K562 (cell line): ENCODE results near the gene MDC1. TPM values are rescaled to one million over a fixed set of nuclear protein-coding genes. Genes with fewer than 3 reads are reported as not detected.

Experiments
- ARHGAP35 ChIP-seq: fragments of 450-650 bp; IDR thresholded peaks from 2 replicates; pipeline ENCODE4 v1.6.1; 2018; ENCODE audit not compliant: partially characterized antibody
- CGGBP1 ChIP-seq: fragments of 250-450 bp; sonication (Bioruptor Pico); IDR thresholded peaks from 2 replicates; pipeline ENCODE4 v1.9.0; 2021; ENCODE audit warnings: mild to moderate bottlenecking
- E2F4 ChIP-seq: sonication (generic); formaldehyde crosslinking; IDR thresholded peaks from 2 replicates; pipeline ENCODE4 v1.8.0; 2022; ENCODE audit warnings: mild to moderate bottlenecking, low read depth, missing genetic modification reagents
- E4F1 ChIP-seq: fragments of 250-450 bp; sonication (Bioruptor Pico); IDR thresholded peaks from 2 replicates; pipeline ENCODE4 v1.5.0; 2021; ENCODE audit warnings: mild to moderate bottlenecking, borderline replicate concordance
- ELF4 ChIP-seq: fragments of 450-650 bp; formaldehyde crosslinking; IDR thresholded peaks from 2 replicates; pipeline ENCODE4 v1.4.0; 2022; ENCODE audit warnings: missing genetic modification characterization
- ILF3 ChIP-seq: fragments of 450-650 bp; IDR thresholded peaks from 2 replicates; pipeline ENCODE4 v1.6.1; 2018; ENCODE audit warnings: antibody characterized with exemption, mild to moderate bottlenecking, moderate library complexity, borderline replicate concordance
- JUNB ChIP-seq: fragments of 450-650 bp; formaldehyde crosslinking; conservative IDR thresholded peaks from 2 replicates; pipeline ENCODE4 v1.4.0; 2020; ENCODE audit warnings: mild to moderate bottlenecking
- SP2 ChIP-seq: IDR thresholded peaks from 2 replicates; pipeline ENCODE4 v1.6.1; 2011; ENCODE audit warnings: mild to moderate bottlenecking, low read depth, low read length, moderate library complexity; ENCODE audit not compliant: poor library complexity, severe bottlenecking; ENCODE audit errors: extremely low read depth
- STAT6 ChIP-seq: sonication (generic); formaldehyde crosslinking; IDR thresholded peaks from 2 replicates; pipeline ENCODE4 v1.8.1; 2023; ENCODE audit warnings: mild to moderate bottlenecking, missing genetic modification reagents
- VEZF1 ChIP-seq: fragments of 200-800 bp; sonication (Bioruptor generic); IDR thresholded peaks from 2 replicates; pipeline ENCODE4 v1.6.1; 2017; ENCODE audit warnings: missing genetic modification characterization, missing compliant biosample characterization
- ZNF57 ChIP-seq: fragments of 450-650 bp; formaldehyde crosslinking; IDR thresholded peaks from 2 replicates; pipeline ENCODE4 v1.4.0; 2020; ENCODE audit warnings: mild to moderate bottlenecking, moderate library complexity
- ZNF639 ChIP-seq, 2 experiments: fragments of 200-800 bp in 1 of 2; sonication (Bioruptor generic) in 1 of 2; sonication (generic) in 1 of 2; formaldehyde crosslinking in 1 of 2; IDR thresholded peaks in 1 of 2; conservative IDR thresholded peaks in 1 of 2; 2 replicates each; pipeline versions ENCODE4 v1.5.0 to v1.6.1; 2016 to 2020; ENCODE audit warnings: missing compliant biosample characterization in 1 of 2, missing genetic modification characterization in 1 of 2, missing genetic modification reagents in 1 of 2
- ZNF695 ChIP-seq: fragments of 450-650 bp; formaldehyde crosslinking; IDR thresholded peaks from 2 replicates; pipeline ENCODE4 v1.4.0; 2020; ENCODE audit warnings: mild to moderate bottlenecking, moderate library complexity
- ZNF707 ChIP-seq: fragments of 250-450 bp; sonication (Bioruptor Pico); conservative IDR thresholded peaks from 2 replicates; pipeline ENCODE4 v1.8.0; 2022; ENCODE audit warnings: inconsistent platforms, mild to moderate bottlenecking, moderate library complexity
- polyA plus RNA-seq, 8 experiments: library from polyadenylated mRNA; depleted of rRNA in 4 of 8; stranded (reverse) in 5 of 8; unstranded in 3 of 8; fragments of >200 nt; fragmentation: Nextera tagmentation in 2 of 8; fragmentation: Illumina TruSeq in 1 of 8; extraction: Ambion mirVana in 2 of 8; extraction: Trizol in 1 of 8; gene quantifications; 2 replicates each; pipeline versions ENCODE4 v1.2.1 to v1.2.3, GENCODE V29; 2011 to 2014; ENCODE audit warnings: inconsistent platforms in 1 of 8, missing spikeins in 1 of 8
- total RNA-seq, 7 experiments: library from RNA; depleted of rRNA in 6 of 7; stranded (reverse); fragments of >200 nt in 6 of 7; fragmentation: Illumina TruSeq in 2 of 7; extraction: Trizol in 2 of 7; gene quantifications; 2 replicates each; pipeline versions ENCODE4 v1.2.1 to v1.2.3, GENCODE V29; 2011 to 2021; ENCODE audit warnings: low replicate concordance in 1 of 7

Gene MDC1
- total and polyA plus RNA-seq, 9 of the 15 experiments (the other 6 are each of a cell fraction or from before 2014, with no cell fraction given) = 8.2 to 114 (median 20.0) TPM

- TF ChIP-seq ZNF707 (no peak), JUNB (CRISPR knock-in tag) (no peak), STAT6 (CRISPR knock-in tag) (peak; percentile 20; the same call in 1 of the 2 replicates), ZNF639 (CRISPR knock-in tag; conservative IDR thresholded peaks at IDR 0.05 in 1 of 2, IDR thresholded peaks at IDR 0.05 in 1 of 2) (peak in 1 of 2 experiments; percentile 59; a peak in 1 of 4 replicates), E2F4 (CRISPR knock-in tag) (peak; percentile 69; the same call in 1 of the 2 replicates), SP2 (no peak), CGGBP1 (CRISPR knock-in tag) (0 out of 2 replicates have a peak, but pooled peaks have one; percentile 9), ZNF695 (0 out of 2 replicates have a peak, but pooled peaks have one; percentile 35), E4F1 (peak; percentile 55; the same call in 1 of the 2 replicates), ILF3 (peak; percentile 98), VEZF1 (peak; percentile 97), ZNF57 (no peak), ARHGAP35 (no peak), ELF4 (CRISPR knock-in tag) (peak; percentile 69)
These were observed 4.3 kb upstream of the MDC1 start (continued) for GRCh38 chr6:30721198-30722024.
